Measurements from ENCODE around the gene ZNF324B.
"Not testable (repeated sequence)": the region's sequence is repeated elsewhere in the genome, so short reads cannot be mapped to it uniquely, and the experiment has no call there.

ZNF324B gene

DNA sequence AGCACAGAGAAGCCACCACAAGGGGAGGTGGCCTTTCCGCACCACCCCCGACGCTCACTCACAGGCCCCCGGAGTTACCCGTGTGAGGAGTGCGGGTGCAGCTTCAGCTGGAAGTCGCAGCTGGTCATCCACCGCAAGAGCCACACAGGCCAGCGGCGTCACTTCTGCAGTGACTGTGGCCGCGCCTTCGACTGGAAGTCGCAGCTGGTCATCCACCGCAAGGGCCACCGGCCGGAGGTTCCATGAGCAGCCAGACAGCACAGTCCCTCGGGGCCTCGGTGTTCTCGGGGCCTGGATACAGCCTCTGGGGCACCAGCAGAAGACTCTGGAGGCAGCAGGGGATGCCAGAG is 29.0 kb downstream of the ZNF324B start:
- no peak for DNase-seq (ENCODE audit: low read depth)

DNA sequence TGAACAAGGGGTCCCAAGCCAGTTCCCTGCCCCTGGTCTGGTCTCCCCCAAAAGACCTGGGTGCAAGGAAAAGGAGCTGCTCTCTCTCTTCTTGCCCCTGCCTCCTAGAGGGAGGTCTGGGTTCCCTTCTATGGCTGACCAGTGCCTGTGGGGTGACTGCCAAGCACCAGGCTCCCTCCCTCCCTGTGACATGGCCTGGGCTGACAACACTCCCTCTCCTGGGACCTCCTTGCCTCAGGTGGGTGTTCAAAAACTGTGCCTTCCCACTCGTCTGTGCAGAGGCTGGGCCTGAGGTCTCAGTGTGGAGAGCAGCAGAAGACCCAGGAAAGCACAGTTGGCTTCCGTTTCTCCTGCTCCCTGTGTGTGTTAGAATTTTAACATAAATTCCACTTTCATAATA is 29.4 kb downstream of the ZNF324B start:
- no peak for DNase-seq (ENCODE audit: low read depth)

DNA sequence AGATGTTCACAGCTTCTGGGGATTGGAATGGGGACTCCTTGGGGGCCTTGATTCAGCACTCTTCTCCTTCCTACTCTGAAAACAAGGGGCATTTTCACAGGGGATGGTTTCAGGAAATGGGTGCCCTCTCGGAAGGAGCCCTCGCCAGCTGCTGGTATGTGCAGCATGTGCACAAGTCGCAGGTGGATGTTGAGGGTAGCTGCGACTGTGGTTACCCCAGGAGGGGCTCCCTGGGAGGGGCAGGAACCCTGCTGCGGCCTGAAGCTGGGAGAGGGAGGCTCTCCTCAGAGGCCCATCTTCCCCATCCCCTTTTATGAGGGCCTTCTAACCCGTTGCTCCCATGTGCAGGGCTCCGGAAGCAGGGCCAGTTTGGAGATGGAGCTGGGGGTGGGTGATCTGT is 30.9 kb downstream of the ZNF324B start:
- no peak for DNase-seq (ENCODE audit: low read depth)

DNA sequence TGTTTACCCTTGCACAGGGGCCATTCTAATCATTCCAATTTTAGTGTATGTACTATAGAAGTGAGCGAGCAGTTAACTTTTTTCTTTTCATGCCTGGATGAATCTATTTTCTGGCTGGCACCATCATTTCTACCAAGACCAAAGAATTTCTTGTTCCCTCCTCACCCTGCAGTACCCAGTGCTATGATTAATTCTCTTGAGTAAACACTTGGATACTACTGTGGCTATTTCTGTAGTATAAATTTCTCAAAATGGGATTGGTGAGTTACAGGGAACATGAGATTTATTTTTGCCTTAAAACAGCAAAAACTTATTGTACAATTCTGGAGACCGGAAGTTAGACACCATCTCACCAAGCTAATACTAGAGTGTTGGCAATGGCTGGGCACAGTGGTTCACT is 32.4 kb downstream of the ZNF324B start:
- no peak for DNase-seq (ENCODE audit: low read depth)

DNA sequence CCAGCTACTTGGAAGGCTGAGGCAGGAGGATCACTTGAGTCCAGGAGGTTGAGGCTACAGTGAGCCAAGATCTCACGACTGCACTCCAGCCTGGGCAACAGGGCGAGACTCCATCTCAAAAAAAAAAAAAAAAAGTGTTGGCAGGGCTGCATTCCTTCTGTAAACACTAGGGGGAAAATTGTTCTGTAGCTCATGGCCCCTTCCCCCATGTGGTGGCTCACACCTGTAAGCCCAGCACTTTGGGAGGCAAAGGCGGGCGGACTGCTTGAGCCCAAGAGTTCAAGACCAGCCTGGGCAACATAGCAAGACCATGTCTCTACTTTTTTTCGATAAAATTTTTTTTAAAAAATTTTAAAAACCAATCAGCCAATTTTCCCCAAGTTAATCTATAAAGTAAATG is 32.9 kb downstream of the ZNF324B start:
- DNase-seq (ENCODE audit: low read depth) = not testable (repeated sequence)

DNA sequence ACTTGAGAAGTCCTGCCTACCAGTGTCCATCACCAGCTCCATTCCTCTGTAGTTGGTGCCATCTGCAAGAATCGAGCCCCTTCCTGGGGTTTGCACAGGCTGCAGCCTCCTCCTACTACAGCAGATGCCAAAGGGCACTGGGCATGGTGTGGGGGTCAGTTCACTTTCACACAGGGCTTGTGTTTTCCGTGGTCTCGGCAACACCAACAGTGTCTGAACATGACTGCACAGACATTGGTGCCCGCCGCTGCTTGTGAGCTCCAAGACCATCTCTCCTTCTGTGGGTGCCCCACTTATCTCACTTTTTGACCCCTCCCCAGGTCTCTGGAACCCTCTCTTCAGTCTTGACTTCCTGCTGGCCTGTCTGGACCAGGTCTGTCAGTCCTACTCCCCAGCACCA is 40.0 kb downstream of the ZNF324B start:
- DNase-seq (ENCODE audit: low read depth) = no peak

DNA sequence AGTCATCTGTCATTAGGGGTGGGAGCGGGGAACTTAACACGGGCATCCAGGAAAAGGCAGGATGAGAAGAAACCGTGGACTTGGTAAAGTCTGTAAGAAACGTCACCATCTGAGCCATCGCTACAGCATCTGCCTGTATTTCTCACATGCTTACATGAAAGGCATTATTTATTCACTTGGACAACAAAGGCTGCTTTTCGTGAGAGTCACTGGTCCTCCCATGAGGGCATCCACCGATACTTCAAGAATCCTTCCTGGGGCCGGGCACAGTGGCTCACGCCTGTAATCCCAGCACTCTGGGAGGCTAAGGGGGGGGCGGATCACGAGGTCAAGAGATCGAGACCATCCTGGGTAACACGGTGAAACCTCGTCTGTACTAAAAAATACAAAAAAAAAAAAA is 40.8 kb downstream of the ZNF324B start:
- DNase-seq (ENCODE audit: low read depth) = no peak

DNA sequence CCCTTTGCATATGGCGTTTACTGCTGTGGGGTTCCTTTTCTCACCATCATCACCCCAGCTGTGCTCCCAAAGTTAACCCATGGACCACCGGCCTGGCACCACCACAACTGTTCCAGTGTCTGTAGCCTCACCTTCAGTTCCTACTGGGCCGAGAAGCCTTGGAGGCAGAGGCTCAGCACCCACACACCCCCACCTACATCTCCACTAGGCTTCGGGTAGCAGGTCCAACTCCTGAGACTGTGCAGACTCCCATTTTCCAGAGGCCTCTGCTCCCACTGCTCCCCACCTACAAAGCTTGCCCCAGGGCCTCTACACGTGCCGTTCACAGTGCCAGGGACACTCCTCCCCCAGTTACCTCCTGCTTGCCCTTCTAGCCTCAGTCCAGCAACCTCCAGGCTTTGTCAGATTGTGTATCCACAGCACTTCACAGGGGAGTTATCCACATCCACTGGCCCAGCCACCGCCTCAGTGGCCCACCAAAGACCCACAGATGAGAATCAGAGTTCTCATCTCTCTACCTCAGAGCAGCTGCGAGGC is 46.3 kb downstream of the ZNF324B start:
- DNase-seq (ENCODE audit: low read depth) = no peak

DNA sequence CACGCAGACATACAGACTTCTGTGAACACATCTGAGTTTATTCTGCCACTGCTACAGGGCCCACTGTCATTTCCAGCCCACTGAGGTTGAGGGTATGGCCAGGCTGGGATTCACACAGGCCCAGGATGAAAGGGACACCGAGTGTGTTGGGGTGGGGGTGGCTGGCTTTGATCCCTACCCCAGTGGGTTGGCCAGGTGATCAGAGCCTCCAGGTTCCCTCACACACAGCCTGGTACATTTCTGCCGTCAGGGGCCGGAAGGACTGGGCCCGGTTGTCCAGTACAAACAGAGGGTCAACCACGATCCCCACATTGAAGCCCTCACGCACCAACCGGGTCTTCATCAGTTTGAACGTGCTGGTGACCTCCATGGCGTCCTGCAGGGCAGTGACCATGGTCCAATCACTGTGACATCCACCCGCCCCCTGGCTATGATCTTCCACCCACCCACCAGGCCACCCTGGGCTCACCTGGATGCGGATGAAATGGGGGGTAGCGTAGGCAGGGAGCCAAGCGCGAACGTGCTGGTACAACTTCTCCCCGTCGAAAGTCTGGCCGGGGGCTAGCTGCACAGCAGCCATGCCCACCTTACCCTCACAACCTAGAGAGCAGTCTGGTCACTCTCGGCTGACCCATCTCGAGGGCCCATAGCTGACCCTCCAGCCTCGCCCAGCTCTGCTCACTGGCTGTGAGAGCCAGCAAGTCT is 47.0 kb downstream of the ZNF324B start:
- no peak for DNase-seq (ENCODE audit: low read depth)

DNA sequence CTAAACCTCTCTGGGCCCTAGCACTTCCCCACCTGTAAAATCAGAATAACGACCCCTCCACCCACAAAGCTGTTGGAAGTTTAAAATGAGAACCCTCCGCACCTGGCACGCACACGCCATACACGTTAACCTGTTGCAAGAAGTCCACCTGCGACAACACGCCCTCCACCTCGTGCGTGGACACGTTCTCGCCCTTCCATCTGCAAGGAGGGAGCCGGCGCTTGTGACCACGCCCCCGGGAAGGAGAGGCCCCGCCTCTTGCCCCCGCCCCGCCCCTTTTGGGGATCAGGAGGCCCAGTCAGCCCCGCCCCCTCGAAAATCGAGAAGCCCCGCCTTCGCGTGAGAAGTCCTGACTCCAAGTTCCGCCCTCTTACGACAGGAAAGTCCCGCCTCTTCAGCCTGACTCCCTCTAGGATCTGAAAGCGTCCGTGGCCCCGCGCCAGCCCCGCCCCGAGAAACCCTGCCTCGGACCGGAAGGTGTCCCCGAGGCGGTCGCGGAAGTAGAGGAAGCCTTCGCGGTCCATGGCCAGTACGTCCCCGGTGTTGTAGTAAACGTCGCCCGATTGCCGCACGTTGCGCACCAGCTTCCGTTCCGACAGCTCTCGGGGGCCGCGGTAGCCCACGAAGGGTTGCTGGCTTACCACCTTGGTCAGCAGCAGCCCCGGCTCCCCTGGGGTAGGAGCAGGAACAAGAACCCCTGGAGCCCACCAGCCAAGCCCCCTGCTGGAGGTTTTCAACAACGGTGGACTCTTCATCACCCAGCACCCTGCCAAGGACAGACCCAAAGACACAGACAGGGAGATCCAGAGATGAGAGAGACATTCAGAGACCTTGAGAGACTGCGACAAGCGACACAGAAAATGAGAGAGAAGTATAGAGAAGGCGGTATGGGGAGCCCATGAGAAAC is 47.9 kb downstream of the ZNF324B start:
- peak; percentile 94 for DNase-seq (ENCODE audit: low read depth)

DNA sequence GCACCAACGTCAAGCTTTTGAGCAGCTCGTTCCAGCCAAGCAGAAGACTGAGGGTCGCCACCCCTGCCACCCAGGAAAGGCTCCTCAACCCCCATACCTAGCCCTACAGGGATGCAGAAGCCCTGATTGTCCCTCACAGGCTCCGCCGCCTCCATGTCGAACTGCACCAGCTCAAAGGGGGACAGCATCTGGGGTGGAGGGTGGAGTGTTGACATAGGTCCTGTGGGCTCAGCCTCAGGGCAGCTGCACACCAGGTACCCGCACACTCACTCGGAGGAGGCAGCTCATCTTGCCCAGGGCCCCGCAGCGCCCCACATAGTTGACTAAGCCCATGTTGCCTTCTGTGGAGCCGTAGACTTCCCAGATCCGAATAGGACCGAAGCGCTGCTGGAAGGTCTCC is 48.8 kb downstream of the ZNF324B start:
- no peak for DNase-seq (ENCODE audit: low read depth)

Data from activated T-cell treated with anti-CD3 and anti-CD28 coated beads for 1 hour (primary cell).